Ascending aorta (tissue), 2 donors: ENCODE data around the gene MLN. TPM values are rescaled to one million over a fixed set of nuclear protein-coding genes. Genes with fewer than 3 reads are reported as not detected.

ENCODE experiments used
- DNase-seq, 2 donors: peaks; one replicate each; pipeline ENCODE4 v3.0.0-alpha.2; 2019; ENCODE audit warnings: low spot score in 2 of 2
- H3K27ac ChIP-seq, 2 donors: fragments of 200-600 bp; sonication (generic); one replicate each; pipeline ENCODE4 v1.5.1; 2016 to 2017; ENCODE audit warnings: mild to moderate bottlenecking in 1 of 2
- H3K27me3 ChIP-seq: fragments of 200-600 bp; sonication (generic); one replicate; pipeline ENCODE4 v1.5.1; 2017
- H3K36me3 ChIP-seq, 2 donors: fragments of 200-600 bp; sonication (generic); one replicate each; pipeline ENCODE4 v1.5.1; 2016
- H3K4me1 ChIP-seq, 2 donors: fragments of 200-600 bp; sonication (generic); one replicate each; pipeline ENCODE4 v1.5.1; 2016 to 2017; ENCODE audit warnings: mild to moderate bottlenecking in 1 of 2
- H3K4me3 ChIP-seq, 2 donors: fragments of 200-600 bp; sonication (generic); one replicate each; pipeline ENCODE4 v1.5.1; 2016 to 2017; ENCODE audit warnings: mild to moderate bottlenecking in 1 of 2
- H3K9me3 ChIP-seq, 2 donors: fragments of 200-600 bp; sonication (generic); one replicate each; pipeline ENCODE4 v1.5.1; 2016
- intact Hi-C: fragments of 100-400 bp; cut with DNase I; formaldehyde crosslinking; loops from one replicate; pipeline ENCODE4 v1.15.1; 2023
- total RNA-seq: library from RNA; depleted of rRNA; stranded (reverse); fragments of >200 nt; gene quantifications from one replicate; pipeline ENCODE4 v1.1.0, GENCODE V29; 2016
- TF ChIP-seq, protein P1 (sequence below), 3 experiments: fragments of 200-600 bp in 2 of 3; fragments of 450-650 bp in 1 of 3; sonication (generic) in 2 of 3; IDR thresholded peaks; one replicate each; pipeline ENCODE4 v1.5.1; 2016 to 2019; ENCODE audit warnings: antibody characterized with exemption in 3 of 3, mild to moderate bottlenecking in 1 of 3, moderate library complexity in 1 of 3

MLN gene
- total RNA-seq, 1 donor from 2014 or later = not detected

DNA sequence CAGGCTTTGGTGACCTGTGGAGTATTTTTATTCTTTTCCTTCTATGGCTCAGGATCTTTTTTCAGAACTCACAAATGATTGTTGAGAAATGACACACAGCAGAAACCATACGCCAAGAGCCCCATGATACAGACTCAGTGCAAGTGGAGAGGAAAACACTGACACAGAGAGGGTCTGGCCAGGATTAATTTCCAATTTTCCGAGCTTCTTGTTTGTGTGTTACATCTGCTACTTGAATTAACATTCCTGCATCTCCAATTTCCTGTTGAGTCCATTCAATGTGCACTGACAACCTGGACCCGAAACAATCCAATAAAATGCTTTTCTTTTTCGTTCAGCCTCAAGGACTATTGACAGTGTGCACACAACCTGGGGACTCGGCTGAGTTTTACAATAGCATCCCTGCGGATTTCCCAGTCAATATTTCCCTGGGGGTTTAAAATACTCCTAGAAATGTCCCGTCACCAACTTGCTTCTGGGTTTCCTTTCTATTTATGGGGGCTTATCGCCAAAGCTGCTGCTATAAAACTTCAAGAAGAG lies 4.9 kb upstream of the MLN start:
- intact Hi-C loops = no loop called here
- Histone ChIP-seq H3K27me3 (no peaks in the 10 kb centered on the region), H3K36me3 (no peaks in the 10 kb centered on the region), H3K4me3 (no peak overlapping the region), H3K9me3 (no peaks in the 10 kb centered on the region), H3K4me1 (no peaks in the 10 kb centered on the region), H3K27ac (no peak overlapping the region)
- TF ChIP-seq, protein P1, sequence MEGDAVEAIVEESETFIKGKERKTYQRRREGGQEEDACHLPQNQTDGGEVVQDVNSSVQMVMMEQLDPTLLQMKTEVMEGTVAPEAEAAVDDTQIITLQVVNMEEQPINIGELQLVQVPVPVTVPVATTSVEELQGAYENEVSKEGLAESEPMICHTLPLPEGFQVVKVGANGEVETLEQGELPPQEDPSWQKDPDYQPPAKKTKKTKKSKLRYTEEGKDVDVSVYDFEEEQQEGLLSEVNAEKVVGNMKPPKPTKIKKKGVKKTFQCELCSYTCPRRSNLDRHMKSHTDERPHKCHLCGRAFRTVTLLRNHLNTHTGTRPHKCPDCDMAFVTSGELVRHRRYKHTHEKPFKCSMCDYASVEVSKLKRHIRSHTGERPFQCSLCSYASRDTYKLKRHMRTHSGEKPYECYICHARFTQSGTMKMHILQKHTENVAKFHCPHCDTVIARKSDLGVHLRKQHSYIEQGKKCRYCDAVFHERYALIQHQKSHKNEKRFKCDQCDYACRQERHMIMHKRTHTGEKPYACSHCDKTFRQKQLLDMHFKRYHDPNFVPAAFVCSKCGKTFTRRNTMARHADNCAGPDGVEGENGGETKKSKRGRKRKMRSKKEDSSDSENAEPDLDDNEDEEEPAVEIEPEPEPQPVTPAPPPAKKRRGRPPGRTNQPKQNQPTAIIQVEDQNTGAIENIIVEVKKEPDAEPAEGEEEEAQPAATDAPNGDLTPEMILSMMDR (IDR thresholded peaks at IDR 0.05) = no peak
- no peak for DNase-seq

DNA sequence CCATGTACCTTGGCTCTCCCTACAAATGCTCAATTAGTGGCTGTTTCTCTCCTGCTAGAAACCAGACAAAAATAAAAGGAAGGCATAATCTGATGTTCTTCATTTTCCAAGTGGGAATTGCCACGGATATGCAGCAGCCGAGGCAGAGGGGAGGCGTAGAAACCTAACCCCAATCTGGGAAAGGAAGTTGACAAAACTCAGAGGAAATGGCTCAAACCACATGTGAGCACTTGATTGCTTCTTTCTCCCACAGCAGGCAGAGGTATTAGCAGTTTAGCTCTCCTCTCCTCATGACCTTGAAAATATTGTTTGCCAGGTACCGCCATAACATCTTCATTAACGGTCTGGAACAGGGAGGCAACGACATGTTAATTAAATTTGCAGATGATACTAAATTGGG lies 3.8 kb upstream of the MLN start:
- H3K27ac ChIP-seq = no peak overlapping the region
- no peaks in the 10 kb centered on the region for H3K4me1 ChIP-seq
- H3K9me3 ChIP-seq = no peaks in the 10 kb centered on the region
- H3K36me3 ChIP-seq = no peaks in the 10 kb centered on the region
- TF ChIP-seq, protein P1 (IDR thresholded peaks at IDR 0.05) = no peak
- no peaks in the 10 kb centered on the region for H3K27me3 ChIP-seq
- intact Hi-C loops = no loop called here
- DNase-seq = no peak
- H3K4me3 ChIP-seq = no peak overlapping the region

DNA sequence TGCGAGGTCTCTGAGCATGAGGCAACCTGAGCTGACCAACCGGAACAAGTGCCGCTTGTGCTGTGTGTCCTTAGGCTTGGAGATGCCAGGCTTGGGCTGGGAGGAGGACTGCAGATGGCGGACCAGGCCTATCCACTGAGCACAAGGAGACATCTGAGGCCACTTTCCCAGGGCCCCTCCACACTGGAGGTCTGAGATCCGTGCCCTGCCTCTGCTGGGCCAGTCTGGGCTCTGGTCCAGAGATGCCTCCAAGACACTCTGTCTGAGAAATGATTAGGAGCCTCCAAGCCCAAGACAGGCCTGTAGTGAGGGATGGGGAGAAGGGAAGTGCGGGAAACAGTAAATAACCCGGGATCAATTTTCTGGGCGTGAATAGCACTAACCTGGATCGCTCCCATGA lies 3.0 kb upstream of the MLN start:
- no peak overlapping the region for H3K4me3 ChIP-seq
- no peaks in the 10 kb centered on the region for H3K4me1 ChIP-seq
- DNase-seq = no peak
- H3K27ac ChIP-seq = no peak overlapping the region
- H3K9me3 ChIP-seq = no peaks in the 10 kb centered on the region
- no peaks in the 10 kb centered on the region for H3K36me3 ChIP-seq
- TF ChIP-seq, protein P1 (IDR thresholded peaks at IDR 0.05) = no peak
- no peaks in the 10 kb centered on the region for H3K27me3 ChIP-seq
- intact Hi-C loops = no loop called here

DNA sequence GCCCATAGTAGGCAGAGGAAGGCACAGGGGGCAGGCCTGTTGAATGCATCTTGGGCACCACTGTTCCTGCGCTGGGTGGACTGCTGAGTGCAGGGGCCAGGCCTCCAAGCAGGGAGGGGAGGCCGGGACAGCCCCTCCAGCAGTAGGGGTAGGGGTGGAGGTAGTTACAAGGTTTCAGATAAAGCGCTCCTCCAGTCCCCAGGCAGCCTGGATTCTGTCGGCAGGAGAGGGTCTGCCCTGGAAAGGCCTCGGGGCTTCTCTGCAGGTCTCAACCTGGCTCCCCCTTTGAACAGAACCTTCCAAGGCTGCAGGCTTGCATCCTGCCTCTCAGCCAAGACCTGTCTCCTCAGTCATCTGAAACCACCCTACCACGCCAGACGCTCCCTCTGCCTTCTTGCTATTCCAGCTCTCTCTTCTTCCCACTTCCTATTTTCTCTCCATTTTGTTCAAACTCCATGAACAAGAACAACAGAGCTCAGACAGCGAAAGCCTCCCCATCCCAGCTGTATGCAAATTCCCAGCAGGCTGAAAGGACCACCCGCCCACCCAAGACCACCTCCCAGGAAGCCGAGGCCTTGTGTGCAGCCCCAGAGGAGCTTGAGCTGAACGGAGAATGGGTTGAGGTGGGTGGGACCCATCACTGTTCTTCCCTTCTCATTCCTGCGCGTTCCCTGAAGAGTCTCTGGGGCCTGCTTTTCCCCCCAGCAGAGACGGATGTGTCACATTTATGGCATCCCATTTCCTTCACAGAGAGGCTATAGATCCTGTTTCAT lies 1.4 kb downstream of the MLN start:
- TF ChIP-seq, protein P1 (IDR thresholded peaks at IDR 0.05) = no peak
- intact Hi-C loops = no loop called here
- Histone ChIP-seq H3K27me3 (no peaks in the 10 kb centered on the region), H3K27ac (no peak overlapping the region), H3K36me3 (no peaks in the 10 kb centered on the region), H3K9me3 (no peaks in the 10 kb centered on the region), H3K4me1 (no peaks in the 10 kb centered on the region), H3K4me3 (no peak overlapping the region)
- no peak for DNase-seq

DNA sequence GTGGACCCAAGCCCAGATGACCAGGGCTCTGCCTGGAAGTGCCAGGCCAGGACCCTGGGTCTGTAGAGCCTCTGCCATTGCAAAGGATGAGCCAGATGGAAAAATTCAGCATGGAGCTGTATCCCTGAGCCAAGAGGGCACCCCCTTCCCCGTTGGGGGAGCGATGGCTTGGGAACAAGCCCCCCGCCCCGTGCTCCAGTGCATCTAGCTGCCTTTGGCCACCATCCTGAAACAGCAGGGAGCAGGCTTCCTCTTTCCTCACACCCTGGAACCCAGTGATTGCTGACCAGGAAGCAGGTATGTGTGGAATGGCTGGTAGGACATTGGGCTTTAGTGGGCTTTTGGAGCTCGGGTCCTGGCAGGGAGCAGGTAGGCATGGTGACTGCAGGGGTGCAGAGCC lies 2.2 kb downstream of the MLN start:
- intact Hi-C loops = no loop called here
- Histone ChIP-seq H3K36me3 (no peaks in the 10 kb centered on the region), H3K9me3 (no peaks in the 10 kb centered on the region), H3K4me3 (no peak overlapping the region), H3K27ac (no peak overlapping the region), H3K4me1 (no peaks in the 10 kb centered on the region), H3K27me3 (no peaks in the 10 kb centered on the region)
- TF ChIP-seq, protein P1 (IDR thresholded peaks at IDR 0.05) = no peak
- no peak for DNase-seq
